Right lobe of liver (tissue), 6 donors: Measurements from ENCODE around the gene SLC2A4. TPM values are rescaled to one million over a fixed set of nuclear protein-coding genes. Genes with fewer than 3 reads are reported as not detected.
A peak's percentile ranks its signal among the peaks of the same experiment; 100 is the strongest.

ENCODE experiments used
- ATAC-seq, 4 donors: fragments of 200-7000 bp; cut with Tn5 transposase; one replicate each; pipeline ENCODE4 v1.9.1; 2020; ENCODE audit warnings: mild to moderate bottlenecking in 4 of 4, moderate library complexity in 4 of 4
- DNase-seq, 3 donors: peaks; one replicate each; pipeline ENCODE4 v3.0.0-alpha.2; 2020
- H3K27ac ChIP-seq, 3 donors: fragments of 200-600 bp; one replicate each; pipeline ENCODE4 v1.8.0; 2022
- H3K27me3 ChIP-seq, 2 donors: fragments of 200-600 bp; one replicate each; pipeline ENCODE4 v1.8.0; 2022
- H3K36me3 ChIP-seq, 4 donors: fragments of 200-600 bp; sonication (generic) in 1 of 4; one replicate each; pipeline versions ENCODE4 v1.5.1 to v1.8.0; 2017 to 2022; ENCODE audit warnings: control low read depth in 1 of 4
- H3K4me1 ChIP-seq, 4 donors: fragments of 200-600 bp; sonication (generic) in 1 of 4; one replicate each; pipeline versions ENCODE4 v1.5.1 to v1.8.0; 2017 to 2022; ENCODE audit warnings: control low read depth in 1 of 4
- H3K4me3 ChIP-seq, 3 donors: fragments of 200-600 bp; one replicate each; pipeline ENCODE4 v1.8.0; 2022
- H3K9me3 ChIP-seq, 4 donors: fragments of 200-600 bp; sonication (generic) in 1 of 4; one replicate each; pipeline versions ENCODE4 v1.5.1 to v1.8.0; 2017 to 2022; ENCODE audit warnings: control low read depth in 1 of 4
- CTCF ChIP-seq, 4 donors: fragments of 200-600 bp in 3 of 4; fragments of 450-650 bp in 1 of 4; IDR thresholded peaks; one replicate each; pipeline versions ENCODE4 v1.5.1 to v1.8.0; 2016 to 2022; ENCODE audit warnings: antibody characterized with exemption in 4 of 4, mild to moderate bottlenecking in 2 of 4
- POLR2A ChIP-seq: fragments of 450-650 bp; IDR thresholded peaks from one replicate; pipeline ENCODE4 v1.6.1; 2017; ENCODE audit warnings: antibody characterized with exemption, mild to moderate bottlenecking
- WGBS: methylation state at CpG from one replicate; pipeline ENCODE4 v1.1.6; 2018; ENCODE audit warnings: low coverage, low lambda C conversion rate; ENCODE audit not compliant: insufficient coverage; ENCODE audit errors: missing lambda C conversion rate; 5-methylcytosine and 5-hydroxymethylcytosine counted together
- intact Hi-C, 2 donors: fragments of 100-400 bp; cut with DNase I; formaldehyde crosslinking; loops; one replicate each; pipeline versions ENCODE4 v1.11.2 to v1.14.1; 2022
- total RNA-seq, 6 experiments: library from RNA; depleted of rRNA in 2 of 6; stranded (reverse); fragments of >200 nt in 2 of 6; fragmentation: NEBNext Ultra II Directional in 3 of 6; extraction: Animal tissue kit (Norgen Biotek cat#: 25700) in 3 of 6; gene quantifications; one replicate each; pipeline versions ENCODE4 v1.1.0 to v1.2.4, GENCODE V29; 2016 to 2023
- donor health status: DM: no; HTN: yes; CAD: no.
- donor health status: DM: no; HTN: no; CAD: no.
- donor health status: DM: no; HTN: no; CAD: no.
- donor health status: DM: no; HTN: yes; CAD: no.
- donor health status: DM: no; HTN: yes; CAD: no.

Gene SLC2A4
- total RNA-seq, 6 experiments from 2014 or later: 0.66 to 2.1 (median 1.4) TPM

DNA sequence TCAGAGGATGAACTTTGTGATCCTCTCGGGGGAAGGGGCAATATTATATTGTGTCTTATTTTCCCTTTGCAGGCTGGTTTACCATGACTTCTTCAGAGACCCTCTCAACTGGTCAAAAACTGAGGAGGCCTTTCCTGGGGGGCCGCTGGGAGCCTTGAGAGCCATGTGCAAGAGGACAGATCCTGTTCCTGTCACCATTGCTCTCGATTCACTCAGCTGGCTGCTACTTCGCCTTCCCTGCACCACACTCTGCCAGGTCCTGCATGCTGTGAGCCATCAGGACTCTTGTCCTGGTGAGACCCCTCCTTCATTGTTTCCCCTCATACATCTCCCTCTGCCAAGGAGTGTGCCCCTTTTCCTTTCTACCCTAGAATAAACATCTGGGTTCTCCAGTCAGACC, 27.0 kb upstream of the SLC2A4 start:
- Histone ChIP-seq H3K27me3 (no peaks in the 10 kb centered on the region), H3K4me1 (peaks cover 0 to 39% (median 14%) of the 10 kb centered on the region in 4 donors), H3K9me3 (no peaks in the 10 kb centered on the region), H3K4me3 (no peak overlapping the region), H3K27ac (no peak overlapping the region), H3K36me3 (peaks cover 0 to 26% (median 6%) of the 10 kb centered on the region in 4 donors)
- TF ChIP-seq POLR2A (no peak), CTCF (IDR thresholded peaks at IDR 0.05) (no peak)
- ATAC-seq (no peak), DNase-seq (no peak)
- 86% methylated on average over 4 of the region's 4 CpGs for WGBS
- intact Hi-C loops: no loop called here

DNA sequence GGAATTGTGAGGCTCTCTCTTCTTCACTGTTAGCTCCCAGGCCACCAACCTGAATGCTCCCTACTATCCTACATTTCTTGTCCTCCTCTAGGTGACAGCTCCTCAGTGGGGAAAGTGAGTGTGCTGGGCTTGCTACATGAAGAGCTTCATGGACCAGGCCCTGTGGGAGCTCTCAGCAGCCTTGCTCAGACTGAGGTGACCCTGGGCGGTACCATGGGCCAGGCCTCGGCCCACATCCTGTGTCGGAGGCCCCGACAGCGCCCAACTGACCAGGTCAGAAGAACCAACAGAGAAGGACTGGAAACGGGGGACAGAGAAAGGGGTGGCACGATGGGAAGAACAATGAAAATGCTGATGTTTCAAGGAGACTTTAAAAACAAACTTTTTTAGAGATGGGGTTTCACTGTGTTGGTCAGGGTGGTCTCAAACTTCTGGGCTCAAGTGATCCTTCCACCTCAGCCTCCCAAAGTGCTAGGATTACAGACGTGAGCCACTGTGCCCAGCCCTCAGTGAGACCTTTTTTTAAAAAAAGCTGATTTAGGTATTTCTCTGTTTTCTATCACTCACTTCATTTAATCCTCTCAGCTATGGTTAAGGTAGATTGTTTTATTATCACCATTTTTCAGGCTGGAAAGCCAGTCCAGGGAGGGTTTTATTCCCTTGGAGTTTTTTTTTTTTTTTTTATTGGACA, 24.6 kb upstream of the SLC2A4 start:
- 85% methylated on average over 5 of the region's 8 CpGs for WGBS
- H3K9me3 ChIP-seq: no peaks in the 10 kb centered on the region
- H3K27me3 ChIP-seq: no peaks in the 10 kb centered on the region
- H3K36me3 ChIP-seq: peaks cover 0 to 26% (median 7%) of the 10 kb centered on the region in 4 donors
- H3K4me1 ChIP-seq: peaks cover 0 to 43% (median 10%) of the 10 kb centered on the region in 4 donors
- DNase-seq (no peak), ATAC-seq (no peak)
- no peak for TF ChIP-seq CTCF (IDR thresholded peaks at IDR 0.05)
- TF ChIP-seq POLR2A: no peak
- no peak overlapping the region for H3K4me3 ChIP-seq
- peak overlapping the region in 1 of 3 donors; percentile 98 for H3K27ac ChIP-seq
- intact Hi-C loops: no loop called here

GRCh38 chr17:7258731-7259554, 22.6 kb upstream of the SLC2A4 start:
- Histone ChIP-seq H3K4me3 (peak overlapping the region; percentile 64 to 73 (median 66)), H3K36me3 (peaks cover 0 to 26% (median 7%) of the 10 kb centered on the region in 4 donors), H3K9me3 (no peaks in the 10 kb centered on the region), H3K27ac (peak overlapping the region; percentile 96 to 99 (median 98)), H3K4me1 (peaks cover 0 to 50% (median 13%) of the 10 kb centered on the region in 4 donors), H3K27me3 (no peaks in the 10 kb centered on the region)
- intact Hi-C loops: no loop called here
- ATAC-seq (peak; percentile 66 to 78 (median 74)), DNase-seq (peak; percentile 76 to 90 (median 88))
- TF ChIP-seq CTCF (IDR thresholded peaks at IDR 0.05) (no peak), POLR2A (peak; percentile 83)
- whole genome bisulfite sequencing: 24% methylated on average over 7 of the region's 7 CpGs

DNA sequence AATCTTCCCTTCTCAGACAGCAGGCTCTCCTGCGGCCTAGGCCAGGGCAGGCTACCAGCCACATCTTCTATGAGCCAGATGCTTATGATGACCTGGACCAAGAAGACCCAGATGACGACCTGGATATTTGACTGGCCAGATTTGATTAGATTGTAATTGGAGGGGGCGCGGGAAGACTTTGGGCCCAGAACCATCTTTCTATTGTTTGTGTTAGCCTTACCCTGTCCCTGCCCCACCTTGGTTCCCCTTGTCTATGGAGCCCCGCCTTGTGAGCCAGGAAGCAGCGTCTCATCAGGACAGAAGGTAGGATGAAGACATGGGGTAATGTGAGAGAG, 22.0 kb upstream of the SLC2A4 start:
- Histone ChIP-seq H3K4me3 (peak overlapping the region; percentile 64 to 73 (median 66)), H3K36me3 (peaks cover 0 to 26% (median 6%) of the 10 kb centered on the region in 4 donors), H3K4me1 (peaks cover 0 to 50% (median 13%) of the 10 kb centered on the region in 4 donors), H3K27ac (peak overlapping the region; percentile 96 to 99 (median 98)), H3K27me3 (no peaks in the 10 kb centered on the region), H3K9me3 (no peaks in the 10 kb centered on the region)
- DNase-seq (no peak), ATAC-seq (peak in 2 of 4 donors; percentile 0 to 2)
- intact Hi-C loops: no loop called here
- TF ChIP-seq POLR2A (no peak), CTCF (IDR thresholded peaks at IDR 0.05) (no peak)
- 76% methylated on average over 4 of the region's 6 CpGs for WGBS
